Activated naive CD4-positive, alpha-beta T cell treated with anti-CD3 and anti-CD28 coated beads for 36 hours (primary cell): ENCODE measurements around the gene FSTL5. TPM values are rescaled to one million over a fixed set of nuclear protein-coding genes. Genes with fewer than 3 reads are reported as not detected.

Source experiments
- CTCF ChIA-PET: fragments of 350-600 bp; sonication (Branson Sonifier 250); formaldehyde crosslinking; loops from one replicate; lab custom pipeline; 2021; ENCODE audit warnings: antibody characterized with exemption; lab: Charles Lee
- DNase-seq: peaks from one replicate; pipeline ENCODE4 v3.0.0-alpha.2; 2020
- H3K27ac Mint-ChIP-seq: one replicate; pipeline ENCODE4 v1.8.0; 2021; ENCODE audit warnings: mild to moderate bottlenecking, mixed read lengths
- H3K27me3 Mint-ChIP-seq: one replicate; pipeline ENCODE4 v1.8.0; 2021; ENCODE audit warnings: low read depth, mixed read lengths
- H3K36me3 Mint-ChIP-seq: one replicate; pipeline ENCODE4 v1.8.0; 2021; ENCODE audit warnings: low read depth, mixed read lengths
- H3K4me1 Mint-ChIP-seq: one replicate; pipeline ENCODE4 v1.8.0; 2021; ENCODE audit warnings: low read depth, mixed read lengths
- H3K4me3 Mint-ChIP-seq: one replicate; pipeline ENCODE4 v1.8.0; 2021; ENCODE audit warnings: mild to moderate bottlenecking, moderate library complexity, mixed read lengths
- H3K9me3 Mint-ChIP-seq: one replicate; pipeline ENCODE4 v1.8.0; 2021; ENCODE audit warnings: mixed read lengths
- intact Hi-C: fragments of 100-400 bp; cut with micrococcal nuclease; formaldehyde crosslinking; loops from one replicate; pipeline ENCODE4 v1.15.1; 2023
- total RNA-seq, 2 experiments: library from RNA; stranded (reverse); gene quantifications; one replicate each; pipeline ENCODE4 v1.2.3, GENCODE V29; 2021

FSTL5 gene
- total RNA-seq, 2 experiments from 2014 or later, result not detected

DNA sequence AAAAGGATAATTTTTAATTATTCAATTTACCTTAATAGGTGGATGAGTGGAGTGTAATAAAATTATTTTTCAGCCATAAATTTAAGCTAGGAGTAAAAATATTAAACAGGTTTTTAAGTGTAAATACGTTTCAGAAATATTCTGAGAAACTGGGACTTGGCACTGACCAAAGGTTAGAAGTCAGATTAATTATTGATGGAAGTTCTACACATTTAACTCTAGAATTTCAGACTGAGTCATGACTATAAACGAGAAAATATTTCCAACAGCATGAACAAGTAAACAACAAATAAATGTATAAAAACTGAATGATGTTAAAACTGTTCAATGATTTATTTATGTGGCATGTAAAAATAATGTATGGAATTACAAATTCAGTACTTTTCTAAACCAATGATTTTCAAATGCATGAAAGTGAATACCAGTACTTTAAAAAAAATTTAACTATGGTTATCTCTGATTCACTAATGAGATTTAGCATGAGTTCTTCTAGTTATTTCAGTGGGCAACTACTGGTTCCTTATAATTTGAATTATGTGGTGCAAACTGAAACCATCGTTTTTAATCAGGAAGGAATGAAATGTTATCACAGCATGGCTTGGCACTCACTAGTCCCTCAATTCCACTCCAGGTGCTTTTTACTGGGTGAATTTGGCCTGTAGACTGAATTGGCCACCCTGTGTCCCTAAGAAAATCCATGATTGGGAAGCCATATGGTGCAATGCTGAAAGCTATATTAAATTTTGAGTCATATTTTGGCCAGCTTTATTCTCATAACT is 244.2 kb downstream of the FSTL5 start:
- H3K4me1 Mint-ChIP-seq, result no peaks in the 10 kb centered on the region
- no peaks in the 10 kb centered on the region for H3K9me3 Mint-ChIP-seq
- H3K4me3 Mint-ChIP-seq, result no peak overlapping the region
- DNase-seq, result no peak
- CTCF ChIA-PET, result no interaction called here
- H3K27me3 Mint-ChIP-seq, result no peaks in the 10 kb centered on the region
- no peaks in the 10 kb centered on the region for H3K36me3 Mint-ChIP-seq
- H3K27ac Mint-ChIP-seq, result no peak overlapping the region
- intact Hi-C loops, result no loop called here

DNA sequence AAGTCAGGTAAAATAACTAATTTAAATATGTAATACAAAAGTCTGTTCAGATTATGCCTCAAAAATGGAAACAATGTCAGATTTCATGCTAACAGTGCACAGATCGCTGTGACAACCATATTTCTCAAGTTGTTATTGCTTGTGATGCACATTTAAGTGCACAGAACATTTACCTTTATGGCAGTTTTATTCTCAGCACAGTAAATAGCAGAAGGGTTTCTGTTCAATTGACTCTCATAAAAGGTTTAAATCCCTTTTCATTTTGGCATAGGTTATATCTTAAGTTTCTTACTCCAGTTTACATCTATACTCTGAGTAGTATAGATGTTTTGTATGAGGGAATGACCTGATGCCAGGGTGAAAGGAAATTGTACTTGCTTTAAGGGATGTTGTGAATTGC is 247.8 kb downstream of the FSTL5 start:
- peaks cover 5% of the 10 kb centered on the region for H3K9me3 Mint-ChIP-seq
- CTCF ChIA-PET, result no interaction called here
- H3K36me3 Mint-ChIP-seq, result no peaks in the 10 kb centered on the region
- DNase-seq, result no peak
- no peak overlapping the region for H3K27ac Mint-ChIP-seq
- H3K4me3 Mint-ChIP-seq, result no peak overlapping the region
- no peaks in the 10 kb centered on the region for H3K27me3 Mint-ChIP-seq
- H3K4me1 Mint-ChIP-seq, result no peaks in the 10 kb centered on the region
- intact Hi-C loops, result no loop called here

DNA sequence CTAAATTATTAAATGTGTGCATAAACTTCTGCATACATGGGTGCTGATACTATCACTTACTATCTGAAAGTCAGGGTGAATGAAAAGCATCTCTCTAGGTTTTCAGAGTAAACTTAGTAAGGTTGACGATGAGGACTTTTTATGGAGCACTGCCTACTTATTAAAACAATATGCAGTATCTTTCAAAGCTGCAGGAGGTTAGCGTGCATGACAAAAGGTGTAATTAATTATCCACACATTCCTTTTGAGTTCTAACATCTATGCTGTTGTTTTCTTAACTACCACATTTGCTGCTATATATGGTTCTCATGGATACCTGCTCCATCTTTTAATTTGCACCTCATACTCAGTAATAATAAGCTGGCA is 256.2 kb downstream of the FSTL5 start:
- no peak overlapping the region for H3K4me3 Mint-ChIP-seq
- peaks cover 2% of the 10 kb centered on the region for H3K9me3 Mint-ChIP-seq
- H3K27ac Mint-ChIP-seq, result no peak overlapping the region
- no peaks in the 10 kb centered on the region for H3K36me3 Mint-ChIP-seq
- H3K4me1 Mint-ChIP-seq, result no peaks in the 10 kb centered on the region
- H3K27me3 Mint-ChIP-seq, result no peaks in the 10 kb centered on the region
- DNase-seq, result no peak
- CTCF ChIA-PET, result no interaction called here
- intact Hi-C loops, result no loop called here

DNA sequence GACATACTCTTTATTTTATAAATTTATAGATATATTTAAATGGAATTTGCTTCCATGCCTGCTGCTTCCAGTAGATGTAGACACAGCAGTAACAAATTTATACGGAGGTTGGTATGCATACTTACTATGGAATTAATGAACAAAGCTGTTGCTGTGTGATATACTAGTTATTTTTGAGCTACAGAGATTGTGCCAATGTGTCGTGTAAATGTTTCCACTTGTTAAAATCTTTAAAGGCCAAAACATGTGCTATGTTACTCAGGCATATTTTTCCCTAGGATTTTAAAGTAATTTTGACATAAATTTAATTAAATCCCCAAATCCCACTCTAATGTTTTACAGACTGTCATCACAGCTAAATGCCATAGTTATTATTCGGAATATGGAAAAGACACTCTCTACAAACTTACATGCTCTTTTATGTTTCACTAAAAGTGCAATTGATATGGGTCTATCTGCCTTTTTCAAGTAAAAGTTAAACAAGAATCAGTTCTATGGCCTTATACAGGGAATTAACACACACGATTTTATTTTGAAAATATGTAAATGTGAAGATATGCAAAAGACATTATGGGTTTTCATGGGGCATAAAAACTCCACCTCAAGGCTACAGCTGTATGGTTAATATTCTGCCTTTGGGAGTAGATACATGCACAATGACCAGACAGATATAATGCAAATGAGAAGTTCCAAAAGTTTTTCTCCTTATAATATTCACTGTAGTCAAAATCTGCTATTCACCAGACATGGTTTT is 256.8 kb downstream of the FSTL5 start:
- CTCF ChIA-PET, result no interaction called here
- intact Hi-C loops, result no loop called here

DNA sequence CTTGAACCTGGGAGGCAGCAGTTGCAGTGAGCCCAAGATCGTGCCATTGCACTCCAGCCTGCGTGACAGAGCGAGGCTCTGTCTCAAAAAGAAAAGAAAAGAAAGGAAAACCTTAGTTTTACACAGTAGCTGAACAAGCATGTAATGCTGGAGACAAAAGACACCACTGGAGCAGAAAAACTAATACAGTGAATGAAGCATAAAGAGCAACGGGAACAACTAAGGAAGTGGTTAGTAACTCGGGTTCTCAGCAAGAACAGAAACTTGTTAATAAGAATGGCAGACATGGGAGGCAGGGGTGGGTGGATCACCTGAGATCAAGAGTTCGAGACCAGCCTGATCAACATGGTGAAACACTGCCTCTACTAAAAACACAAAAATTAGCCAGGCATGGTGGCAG is 263.7 kb downstream of the FSTL5 start:
- DNase-seq, result no peak
- H3K9me3 Mint-ChIP-seq, result peaks cover 5% of the 10 kb centered on the region
- no peaks in the 10 kb centered on the region for H3K36me3 Mint-ChIP-seq
- no peak overlapping the region for H3K4me3 Mint-ChIP-seq
- CTCF ChIA-PET, result interaction anchor here (0.6 kb wide), 1 partner anchor 18 kb away, joined by 5 read pairs; no protein-coding TSS in a partner anchor
- intact Hi-C loops, result no loop called here
- H3K27ac Mint-ChIP-seq, result no peak overlapping the region
- H3K27me3 Mint-ChIP-seq, result no peaks in the 10 kb centered on the region
- no peaks in the 10 kb centered on the region for H3K4me1 Mint-ChIP-seq

More for the DNA sequence above, 256.8 kb downstream of the FSTL5 start:
- H3K27me3 Mint-ChIP-seq, result no peaks in the 10 kb centered on the region
- H3K36me3 Mint-ChIP-seq, result no peaks in the 10 kb centered on the region
- no peak overlapping the region for H3K4me3 Mint-ChIP-seq
- no peak overlapping the region for H3K27ac Mint-ChIP-seq
- H3K9me3 Mint-ChIP-seq, result no peaks in the 10 kb centered on the region
- no peaks in the 10 kb centered on the region for H3K4me1 Mint-ChIP-seq
- no peak for DNase-seq

DNA sequence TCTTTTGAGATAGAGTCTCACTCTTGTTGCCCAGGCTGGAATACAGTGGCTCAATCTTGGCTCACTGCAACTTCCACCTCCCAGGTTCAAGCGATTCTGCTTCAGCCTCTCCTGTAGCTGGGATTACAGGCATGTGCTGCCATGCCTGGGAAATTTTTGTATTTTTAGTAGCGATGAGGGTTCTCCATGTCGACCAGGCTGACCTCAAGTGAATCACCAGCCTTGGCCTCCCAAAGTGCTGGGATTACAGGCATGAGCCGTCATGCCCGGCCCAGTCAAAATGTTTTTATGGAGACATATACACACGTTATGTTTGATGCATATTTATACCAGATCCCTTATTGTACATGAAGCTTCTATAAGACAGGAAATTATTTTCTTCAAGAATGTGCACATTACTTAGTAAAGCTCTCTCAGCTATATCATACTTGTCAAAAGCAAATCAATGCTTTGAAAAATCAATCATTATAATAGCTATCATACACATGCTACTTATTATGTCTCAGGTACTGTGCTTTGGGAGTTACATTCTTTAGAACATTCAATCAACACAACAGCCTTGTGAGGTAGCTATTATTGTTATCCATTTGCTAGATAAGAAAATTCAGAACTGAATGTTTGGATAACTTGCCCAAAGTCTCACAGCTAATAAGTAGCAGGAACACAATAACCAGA is 269.2 kb downstream of the FSTL5 start:
- intact Hi-C loops, result no loop called here
- Mint-ChIP-seq H3K27me3 (no peaks in the 10 kb centered on the region), H3K4me1 (no peaks in the 10 kb centered on the region), H3K36me3 (no peaks in the 10 kb centered on the region), H3K27ac (no peak overlapping the region), H3K9me3 (no peaks in the 10 kb centered on the region), H3K4me3 (no peak overlapping the region)
- DNase-seq, result no peak
- CTCF ChIA-PET, result no interaction called here

DNA sequence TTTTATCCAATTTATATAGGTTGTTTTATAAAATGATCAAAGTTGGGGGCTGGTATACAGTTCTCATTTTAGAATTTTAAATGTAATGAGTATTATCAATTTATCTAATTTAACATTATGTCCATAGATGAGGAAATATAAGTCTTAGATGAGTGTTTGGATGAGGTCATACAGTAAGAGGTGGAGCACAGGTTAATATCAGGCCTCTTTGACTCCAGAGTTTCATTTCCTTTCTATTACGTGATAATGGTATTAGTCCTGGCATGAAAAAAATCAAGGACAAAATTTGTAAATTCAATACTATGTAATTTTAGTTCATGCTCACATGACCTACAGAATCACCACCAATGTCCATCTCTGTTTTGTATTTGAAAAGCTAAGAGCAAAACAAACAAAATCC is 269.8 kb downstream of the FSTL5 start:
- Mint-ChIP-seq H3K4me3 (no peak overlapping the region), H3K9me3 (no peaks in the 10 kb centered on the region), H3K27ac (no peak overlapping the region), H3K27me3 (no peaks in the 10 kb centered on the region), H3K36me3 (no peaks in the 10 kb centered on the region), H3K4me1 (no peaks in the 10 kb centered on the region)
- DNase-seq, result no peak
- intact Hi-C loops, result no loop called here
- CTCF ChIA-PET, result no interaction called here

DNA sequence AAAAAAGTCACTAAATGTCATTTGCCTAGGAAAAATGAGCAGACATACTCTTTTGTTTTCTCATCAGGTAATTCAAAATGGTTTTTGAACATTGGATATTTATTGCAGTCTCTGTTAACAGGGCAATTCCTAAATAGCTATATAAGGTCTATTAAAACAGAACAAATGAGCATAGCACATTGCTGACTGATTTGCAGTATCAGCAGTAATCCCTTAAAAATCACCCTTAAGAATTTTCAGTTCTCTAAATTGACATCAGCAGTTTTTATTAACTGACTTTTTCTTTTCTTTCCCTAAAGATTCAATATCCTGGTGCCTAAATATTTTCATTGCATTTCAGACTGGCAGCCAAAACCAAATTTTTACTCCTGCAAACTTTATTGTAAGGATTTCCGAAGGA is 270.2 kb downstream of the FSTL5 start:
- H3K4me3 Mint-ChIP-seq, result no peak overlapping the region
- CTCF ChIA-PET, result no interaction called here
- DNase-seq, result no peak
- no peaks in the 10 kb centered on the region for H3K4me1 Mint-ChIP-seq
- H3K36me3 Mint-ChIP-seq, result no peaks in the 10 kb centered on the region
- H3K27ac Mint-ChIP-seq, result no peak overlapping the region
- H3K27me3 Mint-ChIP-seq, result no peaks in the 10 kb centered on the region
- H3K9me3 Mint-ChIP-seq, result no peaks in the 10 kb centered on the region
- intact Hi-C loops, result no loop called here

DNA sequence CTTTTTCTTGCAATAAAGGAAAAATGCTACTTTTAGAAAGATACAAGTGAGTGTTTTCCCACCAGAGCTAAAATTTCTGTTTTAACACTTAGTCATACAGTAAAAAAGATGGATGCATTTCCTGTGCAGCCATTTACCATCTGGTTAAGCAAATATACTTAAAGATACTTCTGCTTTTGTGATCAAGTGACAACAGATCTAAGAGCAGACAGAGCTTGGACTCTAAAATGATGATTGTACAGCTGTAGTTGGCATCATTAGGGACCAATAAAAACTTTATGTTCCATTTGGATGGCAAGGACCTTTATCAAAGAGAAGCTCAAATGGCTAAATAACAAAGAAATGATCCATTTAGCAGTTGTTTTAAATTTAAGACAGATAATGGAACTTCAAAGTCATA is 270.8 kb downstream of the FSTL5 start:
- no peak for DNase-seq
- CTCF ChIA-PET, result no interaction called here
- H3K27ac Mint-ChIP-seq, result no peak overlapping the region
- H3K27me3 Mint-ChIP-seq, result no peaks in the 10 kb centered on the region
- no peak overlapping the region for H3K4me3 Mint-ChIP-seq
- no peaks in the 10 kb centered on the region for H3K9me3 Mint-ChIP-seq
- H3K36me3 Mint-ChIP-seq, result no peaks in the 10 kb centered on the region
- intact Hi-C loops, result no loop called here
- H3K4me1 Mint-ChIP-seq, result no peaks in the 10 kb centered on the region

DNA sequence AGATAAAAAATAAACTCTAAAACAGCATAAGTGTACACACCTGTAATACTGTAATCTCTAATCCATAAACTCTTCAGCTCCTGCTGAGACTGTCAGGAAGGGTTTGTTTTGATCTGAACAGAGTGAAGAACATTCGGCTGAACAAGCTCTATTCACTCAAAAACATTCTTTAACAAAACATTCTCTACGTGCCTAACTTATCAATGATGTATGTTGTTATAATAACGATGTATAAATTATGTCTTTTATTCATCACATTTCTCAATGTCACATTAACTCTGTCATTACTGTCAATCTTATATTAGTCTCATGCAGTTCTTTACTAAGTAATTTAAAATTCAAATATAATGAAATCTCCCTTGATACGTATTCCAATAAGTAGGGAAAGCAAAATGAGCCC is 280.6 kb downstream of the FSTL5 start:
- H3K27ac Mint-ChIP-seq, result no peak overlapping the region
- no peaks in the 10 kb centered on the region for H3K36me3 Mint-ChIP-seq
- H3K9me3 Mint-ChIP-seq, result peaks cover 2% of the 10 kb centered on the region
- intact Hi-C loops, result no loop called here
- H3K4me3 Mint-ChIP-seq, result no peak overlapping the region
- H3K27me3 Mint-ChIP-seq, result no peaks in the 10 kb centered on the region
- no peak for DNase-seq
- no peaks in the 10 kb centered on the region for H3K4me1 Mint-ChIP-seq
- CTCF ChIA-PET, result no interaction called here

DNA sequence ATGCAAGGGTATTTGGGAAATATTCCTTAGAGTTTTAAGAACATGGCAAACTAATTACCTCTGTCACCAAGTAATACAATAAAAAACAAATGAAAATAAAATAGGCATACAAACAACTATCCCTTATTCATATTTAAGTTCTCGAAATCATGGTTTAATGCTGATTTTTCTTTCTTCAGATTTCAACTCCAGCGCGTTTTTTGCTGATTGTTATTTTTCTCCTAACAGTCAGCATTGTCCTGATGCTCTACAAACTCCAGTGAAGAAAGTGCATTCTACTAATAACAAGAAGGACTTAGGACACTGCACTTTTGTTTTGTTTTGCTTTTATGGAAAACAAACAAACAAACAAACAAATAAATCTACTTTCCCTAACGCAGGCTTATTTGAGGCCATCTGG is 282.4 kb downstream of the FSTL5 start:
- peaks cover 2% of the 10 kb centered on the region for H3K9me3 Mint-ChIP-seq
- no peak overlapping the region for H3K27ac Mint-ChIP-seq
- CTCF ChIA-PET, result no interaction called here
- H3K4me3 Mint-ChIP-seq, result no peak overlapping the region
- H3K4me1 Mint-ChIP-seq, result no peaks in the 10 kb centered on the region
- H3K27me3 Mint-ChIP-seq, result no peaks in the 10 kb centered on the region
- no peak for DNase-seq
- no peaks in the 10 kb centered on the region for H3K36me3 Mint-ChIP-seq
- intact Hi-C loops, result no loop called here

DNA sequence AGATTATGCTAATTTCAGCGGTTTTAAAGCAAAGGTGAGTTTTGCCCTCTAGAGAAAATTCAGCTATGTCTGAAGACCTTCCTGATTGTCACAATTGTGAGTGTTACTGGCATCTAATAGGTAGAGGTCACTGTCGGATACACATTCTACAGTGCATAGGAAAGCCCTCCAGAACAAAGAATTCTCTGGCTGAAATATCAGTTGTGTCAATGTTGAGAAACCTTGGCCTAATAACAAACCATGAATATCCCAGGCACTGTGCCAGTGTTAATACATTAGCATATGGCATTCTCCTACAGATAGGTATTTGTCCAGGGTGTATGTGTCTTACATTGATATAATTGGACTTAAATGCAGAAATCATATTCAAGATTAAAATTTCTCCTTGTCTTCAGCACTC is 294.3 kb downstream of the FSTL5 start:
- H3K27me3 Mint-ChIP-seq, result no peaks in the 10 kb centered on the region
- DNase-seq, result no peak
- intact Hi-C loops, result no loop called here
- CTCF ChIA-PET, result no interaction called here
- H3K4me3 Mint-ChIP-seq, result no peak overlapping the region
- no peaks in the 10 kb centered on the region for H3K4me1 Mint-ChIP-seq
- no peaks in the 10 kb centered on the region for H3K36me3 Mint-ChIP-seq
- no peak overlapping the region for H3K27ac Mint-ChIP-seq
- H3K9me3 Mint-ChIP-seq, result no peaks in the 10 kb centered on the region
